Adrenal gland (tissue), 5 donors: Measurements from ENCODE around the gene MYO1E.

Experiments
- POLR2A ChIP-seq, 2 donors: fragments of 450-650 bp; IDR thresholded peaks; one replicate each; pipeline ENCODE4 v1.6.1; 2017; ENCODE audit warnings: antibody characterized with exemption in 2 of 2, mild to moderate bottlenecking in 2 of 2, moderate library complexity in 1 of 2
- TF ChIP-seq, protein P1 (sequence below), 6 experiments: fragments of 450-650 bp in 4 of 6; fragments of 200-600 bp in 2 of 6; sonication (generic) in 1 of 6; IDR thresholded peaks; 1 replicate in 5 of 6; 2 replicates in 1 of 6; pipeline versions ENCODE4 v1.5.1 to v1.8.0; 2016 to 2021; ENCODE audit warnings: antibody characterized with exemption in 6 of 6, mild to moderate bottlenecking in 2 of 6, moderate library complexity in 1 of 6
- donor health status: DM: no; HTN: no; CAD: no.

DNA sequence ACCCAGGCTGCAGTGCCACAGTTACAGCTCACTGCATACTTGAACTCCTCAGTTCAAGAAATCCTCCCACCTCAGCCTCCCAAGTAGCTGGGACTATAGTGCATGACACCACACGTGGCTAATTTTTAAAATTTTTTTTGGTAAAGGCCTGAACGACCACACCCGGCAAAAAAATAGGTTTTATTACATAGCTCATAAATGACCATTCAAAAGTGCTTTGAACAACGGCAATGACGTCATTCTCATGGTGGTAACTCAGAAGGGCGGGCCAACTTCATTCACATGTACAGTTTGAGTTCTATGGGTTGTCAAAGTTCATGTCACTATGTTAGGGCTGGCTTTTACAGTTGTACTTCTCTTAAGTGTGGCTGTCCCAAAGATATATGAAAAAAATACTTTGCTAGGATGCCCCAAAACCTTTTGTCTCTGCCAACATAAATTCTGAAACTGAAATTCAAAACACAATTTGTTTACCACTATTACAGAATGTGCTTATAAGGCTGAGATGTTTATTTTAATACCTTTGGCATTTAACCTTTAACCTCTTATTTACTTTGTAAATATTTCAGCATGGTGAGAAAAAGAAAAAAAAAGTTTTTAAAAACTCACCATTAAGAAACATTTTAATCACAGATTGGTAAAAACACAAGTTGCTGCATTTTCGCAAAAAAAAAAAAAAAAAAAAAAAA lies 6.2 kb downstream of the MYO1E start:
- TF ChIP-seq, protein P1, sequence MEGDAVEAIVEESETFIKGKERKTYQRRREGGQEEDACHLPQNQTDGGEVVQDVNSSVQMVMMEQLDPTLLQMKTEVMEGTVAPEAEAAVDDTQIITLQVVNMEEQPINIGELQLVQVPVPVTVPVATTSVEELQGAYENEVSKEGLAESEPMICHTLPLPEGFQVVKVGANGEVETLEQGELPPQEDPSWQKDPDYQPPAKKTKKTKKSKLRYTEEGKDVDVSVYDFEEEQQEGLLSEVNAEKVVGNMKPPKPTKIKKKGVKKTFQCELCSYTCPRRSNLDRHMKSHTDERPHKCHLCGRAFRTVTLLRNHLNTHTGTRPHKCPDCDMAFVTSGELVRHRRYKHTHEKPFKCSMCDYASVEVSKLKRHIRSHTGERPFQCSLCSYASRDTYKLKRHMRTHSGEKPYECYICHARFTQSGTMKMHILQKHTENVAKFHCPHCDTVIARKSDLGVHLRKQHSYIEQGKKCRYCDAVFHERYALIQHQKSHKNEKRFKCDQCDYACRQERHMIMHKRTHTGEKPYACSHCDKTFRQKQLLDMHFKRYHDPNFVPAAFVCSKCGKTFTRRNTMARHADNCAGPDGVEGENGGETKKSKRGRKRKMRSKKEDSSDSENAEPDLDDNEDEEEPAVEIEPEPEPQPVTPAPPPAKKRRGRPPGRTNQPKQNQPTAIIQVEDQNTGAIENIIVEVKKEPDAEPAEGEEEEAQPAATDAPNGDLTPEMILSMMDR (IDR thresholded peaks at IDR 0.05), result no peak
- no peak for TF ChIP-seq POLR2A (IDR thresholded peaks at IDR 0.05)
